Renal cortical epithelial cell (primary cell): Measurements from ENCODE around the gene E4F1. TPM values are rescaled to one million over a fixed set of nuclear protein-coding genes. Genes with fewer than 3 reads are reported as not detected.
"Not testable (repeated sequence)": the region's sequence is repeated elsewhere in the genome, so short reads cannot be mapped to it uniquely, and the experiment has no call there.

Source experiments
- DNase-seq: peaks from one replicate; pipeline ENCODE4 v3.0.0-alpha.2; 2011; ENCODE audit warnings: low read depth
- total RNA-seq: library from RNA; depleted of rRNA; stranded (reverse); fragments of >200 nt; gene quantifications from 2 replicates; pipeline ENCODE4 v1.2.3, GENCODE V29; 2014

E4F1 gene
- total RNA-seq, 1 donor from 2014 or later = 32.7 TPM

DNA sequence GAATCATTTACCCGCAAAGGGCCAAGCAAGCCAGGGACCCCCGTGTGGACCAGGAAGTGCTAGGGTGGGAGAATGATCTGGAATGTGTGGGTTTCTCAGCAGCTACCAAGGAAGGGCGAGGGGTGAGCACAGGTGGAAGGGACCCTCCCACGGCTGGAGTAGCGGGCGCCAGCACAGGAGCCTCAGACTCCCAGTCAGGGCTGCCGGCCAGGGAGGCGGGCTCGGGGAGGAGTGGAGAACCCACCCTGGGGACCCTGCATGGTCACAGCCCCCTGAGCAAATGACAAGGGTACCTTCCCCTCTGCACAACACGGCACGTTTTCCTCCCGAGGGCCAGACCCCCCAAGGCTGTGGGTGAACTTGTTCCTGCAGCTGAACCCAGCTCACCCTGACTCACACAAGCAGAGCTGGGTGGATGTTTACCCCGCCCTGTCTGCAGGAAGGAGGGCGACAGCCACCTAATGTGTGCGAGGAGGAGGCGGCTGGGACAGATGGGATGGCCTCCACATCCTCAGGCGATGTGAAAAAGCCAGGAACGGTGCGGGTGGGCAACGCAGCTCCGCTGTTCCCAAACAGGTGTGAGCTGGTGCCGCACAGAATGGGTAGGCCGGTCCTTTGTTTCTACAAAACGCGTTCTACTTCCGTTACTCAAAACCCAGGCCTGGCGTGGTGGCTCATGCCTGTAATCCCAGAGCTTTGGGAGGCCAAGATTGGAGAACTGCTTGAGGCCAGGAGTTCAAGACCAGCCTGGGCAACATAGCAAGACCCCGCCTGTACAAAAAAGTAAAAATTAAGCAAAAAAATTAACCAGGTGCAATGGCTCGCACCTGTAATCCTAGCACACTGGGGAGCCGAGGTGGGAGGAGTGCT, 21.8 kb downstream of the E4F1 start:
- no peak for DNase-seq

DNA sequence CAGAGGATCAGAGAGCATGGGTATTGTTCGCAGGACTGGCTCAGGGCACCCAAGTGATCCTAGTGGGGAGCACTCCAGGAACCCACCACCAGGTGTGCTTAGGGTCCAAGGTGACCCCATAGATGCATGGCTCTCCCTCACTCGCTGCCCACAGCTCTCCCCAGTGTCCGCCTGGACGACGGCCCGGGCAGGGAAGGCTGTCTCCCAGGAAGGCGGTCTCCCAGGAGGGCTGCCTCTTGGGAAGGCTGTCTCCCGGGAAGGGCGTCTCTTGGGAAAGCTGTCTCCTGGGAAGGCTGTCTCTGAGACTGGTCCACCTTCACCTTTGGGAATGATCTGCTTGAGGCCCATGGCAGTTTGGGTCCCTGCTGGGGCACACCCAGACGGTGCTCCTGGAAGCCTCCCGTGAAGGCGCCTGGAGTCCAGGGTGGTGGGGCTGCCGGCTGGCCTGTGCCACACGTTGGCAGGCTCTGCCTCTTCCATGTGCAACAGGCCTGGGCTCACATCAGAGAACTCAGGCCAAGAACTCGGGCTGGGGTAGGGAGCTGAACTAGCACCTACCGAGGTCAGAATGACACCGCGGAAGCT, 23.0 kb downstream of the E4F1 start:
- DNase-seq = no peak

DNA sequence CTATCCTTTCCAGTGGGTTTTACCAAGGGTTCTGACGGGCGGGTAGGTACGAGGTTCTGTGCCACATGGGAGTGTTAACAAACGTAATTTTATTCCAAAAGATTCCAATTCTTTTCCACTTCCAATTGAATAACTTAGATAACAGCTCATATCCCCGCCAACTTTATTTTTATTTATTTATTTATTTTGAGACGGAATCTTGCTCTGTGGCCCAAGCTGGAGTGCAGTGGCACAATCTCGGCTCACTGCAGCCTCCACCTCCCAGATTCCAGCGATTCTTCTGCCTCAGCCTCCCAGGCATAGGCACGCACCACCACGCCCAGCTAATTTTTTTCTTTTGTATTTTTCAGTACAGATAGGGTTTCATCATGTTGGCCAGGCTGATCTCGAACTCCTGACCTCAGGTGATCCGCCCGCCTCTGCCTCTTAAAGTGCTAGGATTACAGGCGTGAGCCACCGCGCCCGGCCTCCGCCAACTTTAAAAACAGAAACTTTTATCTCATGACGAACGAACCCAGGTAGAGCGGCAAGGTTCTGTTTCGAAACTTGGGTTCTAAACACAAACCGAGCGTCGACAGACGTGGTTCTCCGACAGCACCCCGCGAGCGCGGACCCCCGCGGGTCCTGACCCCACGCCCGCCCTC, 27.4 kb downstream of the E4F1 start:
- DNase-seq = peak; percentile 25

DNA sequence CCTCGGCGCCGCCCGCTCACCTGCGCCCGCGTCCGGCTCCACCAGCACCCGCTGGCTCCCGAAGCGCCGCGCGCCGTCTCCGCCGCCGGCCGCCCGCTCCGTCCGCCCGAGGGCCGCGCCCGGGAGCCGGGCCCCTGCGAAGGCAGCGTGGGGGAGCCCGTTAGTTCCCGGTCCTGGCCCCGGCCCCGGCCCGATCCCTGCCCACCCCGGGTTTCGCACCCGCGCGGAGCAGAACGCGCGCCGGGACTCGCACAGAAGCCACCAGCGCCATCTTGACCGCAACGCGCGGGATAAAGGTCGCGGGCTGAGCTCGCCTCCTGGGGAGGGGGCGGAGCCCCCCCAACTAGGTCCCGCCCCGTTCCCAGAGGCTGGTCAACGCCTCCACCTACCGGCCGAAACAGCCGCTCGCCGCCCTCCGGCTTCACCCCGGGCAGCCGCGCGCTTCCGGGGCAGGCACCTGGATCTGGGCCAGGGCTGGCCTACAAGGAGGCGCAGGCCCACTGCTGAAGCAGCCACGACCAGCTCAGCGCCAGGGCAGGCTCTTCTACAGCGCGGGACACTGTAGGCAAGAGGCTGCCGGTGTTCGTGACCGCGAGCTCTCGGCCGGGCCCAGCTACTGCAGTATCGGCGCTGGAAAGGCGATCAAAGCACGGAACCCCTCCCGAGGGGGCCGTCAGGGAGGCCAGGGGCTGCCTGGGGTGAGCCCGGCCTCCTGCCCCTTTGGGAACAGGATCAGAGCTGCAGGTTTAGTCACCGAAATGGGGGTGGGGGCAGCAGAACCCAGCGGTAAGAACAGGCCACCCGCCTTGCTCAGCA, 28.1 kb downstream of the E4F1 start, which contains the start of gene ECI1:
Gene ECI1, minus strand, starts transcription at position 292 of the 816 bp plus-strand sequence. Its CDS starts 21 bp downstream, at position 271.
- peak; percentile 76 for DNase-seq

DNA sequence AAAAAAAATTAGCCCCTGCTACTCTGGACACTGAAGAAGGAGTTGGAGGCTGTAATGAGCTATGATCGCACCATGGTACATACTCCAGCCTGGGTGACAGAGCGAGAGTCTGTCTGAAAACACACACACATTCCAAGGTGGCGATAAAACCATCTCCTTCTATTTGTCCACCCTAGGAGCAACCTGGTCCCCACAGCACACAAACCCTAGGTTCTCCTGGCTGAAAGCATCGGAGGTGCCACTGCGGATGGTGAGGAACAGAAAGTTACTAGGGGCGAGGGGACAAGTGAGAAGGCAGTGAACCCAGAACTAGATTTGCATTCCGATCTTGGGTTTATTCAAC, 29.4 kb downstream of the E4F1 start:
- DNase-seq = no peak

DNA sequence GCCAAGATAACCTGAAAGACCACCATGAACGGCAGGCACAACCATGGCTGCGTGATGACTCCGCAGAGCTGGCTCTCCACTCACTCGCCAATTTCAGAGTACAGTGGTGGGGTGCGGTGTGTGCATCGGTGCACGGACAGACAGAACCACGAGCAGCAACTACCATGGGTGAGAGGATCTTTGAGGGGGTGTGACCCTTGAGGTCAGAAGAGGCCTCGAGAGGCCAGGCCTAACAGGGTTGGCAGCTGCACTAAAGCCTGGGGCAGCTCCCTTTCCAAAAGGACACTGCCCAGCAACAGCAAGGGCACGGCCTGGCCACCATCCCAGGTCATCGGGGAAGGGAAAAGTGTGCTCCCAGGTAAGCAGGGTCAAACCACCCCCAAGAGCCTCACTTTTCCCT, 29.9 kb downstream of the E4F1 start:
- DNase-seq = no peak

DNA sequence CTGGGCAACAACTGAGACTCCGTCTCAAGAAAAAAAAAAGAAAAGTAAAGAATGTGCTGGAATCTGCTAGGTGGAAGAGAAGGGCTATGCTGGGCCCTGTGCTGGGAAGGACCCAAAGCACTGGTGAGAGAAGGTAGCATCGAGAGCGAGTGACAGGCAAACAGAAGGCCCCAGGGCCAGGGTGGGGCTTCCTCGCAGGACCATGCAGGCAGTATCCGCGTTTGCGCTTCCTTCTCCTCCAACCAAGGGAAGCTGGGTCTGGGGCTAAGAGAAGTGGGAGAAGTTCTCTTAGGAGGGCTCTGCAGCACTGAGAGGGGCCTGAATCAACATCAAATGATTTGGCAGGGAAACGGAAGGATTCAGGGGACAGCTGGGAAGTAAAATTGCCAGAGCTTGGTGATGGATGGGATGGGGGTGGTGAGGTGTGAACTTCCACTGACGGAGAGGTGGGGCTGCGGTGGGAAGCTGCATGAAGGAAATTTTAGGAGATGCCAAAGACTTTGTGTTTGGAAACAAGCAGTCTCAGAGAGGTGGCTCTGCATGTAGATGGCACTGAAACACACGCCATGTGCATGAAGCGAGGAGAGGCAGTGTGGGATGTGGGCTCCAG, 33.2 kb downstream of the E4F1 start:
- DNase-seq = no peak

DNA sequence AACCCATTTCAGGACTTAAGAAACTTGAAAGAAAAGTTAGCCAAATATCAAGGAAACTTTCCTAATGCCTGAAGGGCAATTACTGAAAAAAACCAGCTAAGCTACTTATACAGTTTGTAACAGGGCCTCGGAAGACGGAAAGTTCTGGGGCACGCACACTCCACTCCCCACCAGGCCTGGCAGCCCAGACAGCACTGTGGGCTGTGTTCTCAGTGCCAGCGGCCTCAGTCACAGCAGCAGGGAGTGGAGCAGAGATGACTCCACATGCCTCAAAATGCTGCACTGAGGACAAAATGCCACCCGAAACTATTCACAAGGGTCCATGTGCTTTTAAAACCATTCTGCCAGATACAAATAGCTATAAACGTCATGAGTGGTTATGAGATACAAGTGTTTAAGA, 34.3 kb downstream of the E4F1 start:
- DNase-seq = no peak

DNA sequence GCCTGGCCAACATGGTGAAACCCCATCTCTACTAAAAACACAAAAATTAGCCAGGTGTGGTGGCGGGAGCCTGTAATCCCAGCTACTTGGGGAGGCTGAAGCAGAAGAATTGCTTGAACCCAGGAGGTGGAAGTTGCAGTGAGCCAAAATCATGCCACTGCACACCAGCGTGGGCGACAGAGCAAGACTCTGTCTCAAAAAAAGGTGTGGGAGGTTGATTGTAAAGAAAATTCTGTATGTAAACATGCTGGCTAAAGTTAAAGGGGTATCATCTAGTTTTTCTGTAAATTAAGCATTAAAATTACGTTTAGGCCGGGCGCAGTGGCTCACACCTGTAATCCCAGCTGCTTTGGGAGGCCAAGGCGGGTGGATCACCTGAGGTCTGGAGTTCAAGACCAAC, 35.1 kb downstream of the E4F1 start:
- DNase-seq = not testable (repeated sequence)

DNA sequence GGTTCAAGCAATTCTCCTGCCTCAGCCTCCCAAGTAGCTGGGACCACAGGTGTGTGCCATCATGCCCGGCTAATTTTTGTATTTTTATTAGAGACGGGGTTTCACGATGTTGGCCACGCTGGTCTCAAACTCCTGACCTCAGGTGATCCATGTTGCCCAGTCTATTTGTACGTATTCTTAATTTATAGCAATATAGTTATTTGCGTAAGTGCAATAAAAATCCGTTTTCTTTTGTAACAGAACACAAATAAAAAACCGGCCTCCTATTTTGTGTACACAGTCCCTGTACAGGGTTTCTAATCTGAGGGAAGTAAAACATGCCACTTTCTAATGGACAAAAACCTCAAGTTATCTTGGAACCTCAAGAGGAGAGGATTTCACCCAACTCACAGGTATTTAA, 36.9 kb downstream of the E4F1 start:
- DNase-seq = no peak

DNA sequence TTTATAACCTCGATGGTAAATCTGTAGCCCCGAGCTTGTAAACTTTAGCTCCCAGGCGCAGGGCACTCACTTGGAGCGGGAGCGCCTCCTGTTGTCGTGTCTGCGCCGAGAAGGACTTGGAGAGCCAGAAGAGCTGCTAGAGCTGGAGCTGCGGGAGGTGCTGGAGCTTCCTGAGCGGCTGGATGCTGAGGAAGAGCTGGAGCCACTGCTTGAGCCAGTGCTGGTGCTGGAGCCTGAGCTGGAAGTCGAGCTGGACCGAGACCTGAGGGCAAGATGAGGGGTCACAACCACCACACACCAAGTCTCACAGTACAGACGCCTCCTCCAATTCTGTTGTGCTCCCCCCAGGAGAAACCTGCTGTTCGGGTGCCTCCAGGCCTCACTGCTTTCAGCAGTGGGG, 39.6 kb downstream of the E4F1 start:
- not testable (repeated sequence) for DNase-seq

DNA sequence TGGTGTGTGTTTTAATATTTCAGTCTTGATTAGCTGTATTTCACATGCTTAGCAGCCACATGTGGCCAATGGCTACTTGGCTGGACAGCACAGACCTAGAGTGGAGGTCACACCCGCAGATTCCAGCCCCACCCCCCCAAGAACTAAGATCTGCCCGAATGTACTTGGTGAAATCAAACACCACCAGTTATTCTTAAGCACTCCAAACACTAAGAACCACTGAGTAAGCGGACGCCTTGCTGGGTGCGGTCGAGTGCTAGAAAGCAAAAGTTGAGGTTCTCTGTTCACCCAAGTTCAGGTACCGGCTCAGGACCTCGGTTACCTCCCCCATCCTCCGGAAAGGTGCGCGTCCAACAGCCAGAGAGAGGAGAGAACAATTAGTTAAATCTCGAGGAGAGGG, 43.5 kb downstream of the E4F1 start:
- peak; percentile 11 for DNase-seq

DNA sequence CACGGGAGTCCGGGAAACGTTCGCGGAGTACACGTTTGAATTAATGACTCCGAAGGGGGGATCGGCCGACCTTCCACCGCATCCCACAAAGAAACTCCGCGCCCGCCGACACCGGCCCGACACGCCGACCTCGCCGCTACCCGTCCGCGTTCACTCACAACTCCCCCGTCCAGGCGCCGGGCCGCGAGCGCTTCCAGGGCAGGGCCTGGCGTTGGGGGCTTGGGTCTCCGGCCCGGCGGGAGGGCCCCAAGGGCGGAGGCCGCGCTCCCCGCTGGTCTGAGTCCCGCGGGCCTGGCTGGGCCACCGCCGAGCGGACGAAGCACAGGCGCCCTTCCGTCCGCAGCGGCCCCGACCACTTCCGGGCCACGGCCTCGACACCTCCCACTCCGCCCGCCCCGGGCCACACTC, 44.1 kb downstream of the E4F1 start:
- DNase-seq = not testable (repeated sequence)

DNA sequence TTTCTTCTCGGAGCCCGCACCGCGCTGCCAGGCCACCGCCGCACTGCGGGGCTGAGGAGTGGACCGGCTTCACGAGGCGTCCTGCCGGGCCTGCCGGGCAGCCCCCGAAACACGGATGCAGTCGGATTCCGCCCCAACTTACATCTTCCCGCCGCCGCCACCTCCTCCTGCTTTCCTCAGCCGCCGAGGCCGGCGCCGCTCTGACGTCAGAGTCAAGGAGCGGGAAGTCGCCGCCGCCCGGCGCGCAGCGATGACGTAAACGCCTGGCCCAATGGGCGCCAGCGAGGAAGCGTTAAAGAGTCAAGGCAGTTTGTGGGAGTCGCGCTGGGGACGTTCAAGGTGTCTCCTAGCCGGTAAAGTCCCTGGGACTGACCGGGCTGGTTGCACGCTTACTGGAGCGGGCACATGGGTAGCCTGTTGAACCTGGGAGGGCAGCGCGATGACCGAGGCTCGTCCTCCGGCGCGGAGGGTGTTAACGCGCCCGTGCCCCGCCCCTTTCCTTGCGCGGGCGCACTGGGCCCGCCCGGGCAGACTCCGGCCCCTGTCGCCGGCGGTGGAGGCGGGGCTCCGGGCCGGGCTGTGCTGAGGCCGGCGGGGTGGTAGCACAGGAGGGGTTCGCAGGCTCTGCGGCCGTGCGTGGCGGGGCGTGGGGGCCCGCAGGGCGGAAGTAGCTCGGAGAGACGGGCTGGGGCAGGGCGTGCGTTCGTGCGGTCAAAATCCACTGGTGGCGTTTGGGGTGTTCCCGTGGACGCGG, 44.7 kb downstream of the E4F1 start, which contains the start of gene RNPS1:
Gene RNPS1, minus strand, starts transcription at position 214 of the 754 bp plus-strand sequence. CDS start 3,483 bp downstream, outside the sequence.
- peak; percentile 74 for DNase-seq

DNA sequence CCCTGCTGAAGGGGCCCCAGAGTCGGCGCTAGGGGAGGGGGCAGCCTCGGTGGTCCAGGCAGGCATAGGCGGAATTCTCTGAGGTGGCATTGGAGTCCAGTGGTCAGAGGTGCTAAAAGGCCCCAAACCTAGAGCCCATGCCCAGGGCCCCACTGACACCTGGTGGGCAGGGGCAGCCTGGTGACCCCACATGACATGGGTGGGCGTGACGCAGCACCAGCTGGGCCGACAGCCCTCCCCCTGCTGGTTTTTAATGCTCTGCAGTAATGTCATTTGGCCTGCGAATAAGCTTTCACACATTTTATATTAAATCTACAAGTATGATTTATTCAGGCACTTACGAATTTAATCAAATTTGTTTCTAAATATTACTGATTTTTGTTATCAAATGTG, 46.7 kb downstream of the E4F1 start:
- no peak for DNase-seq

DNA sequence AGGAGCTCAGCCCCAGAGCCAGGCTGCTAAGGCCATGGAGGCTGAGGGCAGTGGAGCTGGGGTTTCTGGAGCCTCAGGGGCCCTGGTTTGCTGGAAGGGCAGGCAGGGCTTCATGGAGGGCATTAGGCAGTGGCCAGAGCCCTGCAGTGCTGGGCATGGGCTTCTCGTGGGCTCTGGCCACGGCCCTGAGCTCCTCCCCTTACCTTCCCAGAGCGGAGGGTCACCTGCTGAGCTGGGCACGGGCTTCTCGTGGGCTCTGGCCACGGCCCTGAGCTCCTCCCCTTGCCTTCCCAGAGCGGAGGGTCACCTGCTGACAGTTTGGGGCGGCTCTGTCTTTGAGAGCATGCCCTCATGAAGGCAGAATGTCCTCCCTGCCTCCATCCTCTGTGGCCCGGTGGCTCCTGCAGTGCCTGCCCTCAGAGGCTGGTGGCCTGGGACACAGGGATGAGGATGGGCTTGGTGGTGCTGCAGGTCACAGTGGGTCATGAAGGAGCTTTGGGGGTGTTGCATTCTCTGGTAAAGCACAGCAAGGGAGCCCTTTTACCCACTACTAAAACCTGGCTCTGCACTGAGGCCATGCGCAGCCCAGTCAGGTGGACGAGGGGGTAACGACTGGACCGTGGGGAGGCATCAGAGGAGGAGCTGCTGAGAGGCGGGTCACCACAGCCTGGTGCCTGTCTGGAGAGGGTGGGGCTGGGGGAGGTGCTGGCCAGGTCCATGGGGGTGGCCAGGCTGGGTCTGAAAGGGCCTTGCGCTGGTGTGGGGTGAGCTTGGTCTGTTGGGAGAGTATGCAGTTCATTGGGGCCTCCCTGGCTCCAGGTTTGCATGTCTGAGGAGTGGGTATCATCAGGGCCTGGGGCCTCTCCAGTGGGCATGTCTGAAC, 47.4 kb downstream of the E4F1 start:
- DNase-seq = no peak

DNA sequence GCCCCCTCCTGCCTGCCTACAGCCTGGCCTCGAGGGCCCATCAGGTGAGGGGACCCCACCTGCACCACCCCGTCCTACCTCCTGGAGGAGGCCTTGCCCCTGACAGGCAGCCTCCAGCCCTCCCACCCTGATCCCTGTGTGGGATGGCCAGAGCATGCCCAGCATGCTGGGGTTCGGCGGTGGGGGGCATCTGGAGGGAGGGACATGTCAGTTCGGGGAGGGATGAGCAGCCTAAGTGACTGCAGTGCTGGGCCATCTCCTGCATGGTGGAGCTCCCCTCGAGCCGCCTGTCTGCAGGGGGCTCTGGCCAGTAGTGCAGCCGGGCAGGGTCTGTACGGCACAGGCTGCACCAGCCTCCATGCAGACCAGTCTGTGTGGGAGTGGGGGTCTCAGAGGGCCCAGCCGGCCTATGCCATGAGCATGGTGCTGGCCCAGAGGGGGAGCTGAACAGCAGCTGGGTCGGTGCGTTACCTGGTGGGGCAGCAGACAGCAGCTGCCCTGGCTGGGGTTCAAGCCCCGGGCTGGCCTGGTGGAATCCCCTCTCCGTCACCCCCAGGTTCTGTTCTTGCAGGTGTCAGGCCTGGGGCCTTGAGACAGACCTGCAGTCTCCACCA, 48.6 kb downstream of the E4F1 start:
- DNase-seq = no peak

DNA sequence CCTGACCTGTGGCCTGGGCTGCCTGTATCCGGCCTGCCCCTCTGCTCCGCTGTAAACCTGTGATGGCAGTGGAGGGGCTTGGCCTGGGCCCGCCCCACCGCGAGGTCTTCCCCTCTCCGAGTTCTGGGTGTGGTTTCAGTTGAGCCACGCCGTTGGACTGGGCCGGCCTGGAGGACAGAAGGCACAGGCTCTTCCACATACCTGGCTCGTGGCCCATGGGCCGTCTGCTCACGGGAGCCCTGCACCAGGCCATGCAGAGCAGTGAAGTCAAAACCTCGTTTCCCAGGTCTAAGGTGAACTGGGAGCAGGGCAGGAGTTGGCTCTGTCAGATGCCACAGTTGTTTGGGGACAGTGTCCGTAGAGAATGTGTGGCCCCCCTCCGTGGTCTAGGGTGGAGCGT, 50.1 kb downstream of the E4F1 start:
- DNase-seq = no peak

DNA sequence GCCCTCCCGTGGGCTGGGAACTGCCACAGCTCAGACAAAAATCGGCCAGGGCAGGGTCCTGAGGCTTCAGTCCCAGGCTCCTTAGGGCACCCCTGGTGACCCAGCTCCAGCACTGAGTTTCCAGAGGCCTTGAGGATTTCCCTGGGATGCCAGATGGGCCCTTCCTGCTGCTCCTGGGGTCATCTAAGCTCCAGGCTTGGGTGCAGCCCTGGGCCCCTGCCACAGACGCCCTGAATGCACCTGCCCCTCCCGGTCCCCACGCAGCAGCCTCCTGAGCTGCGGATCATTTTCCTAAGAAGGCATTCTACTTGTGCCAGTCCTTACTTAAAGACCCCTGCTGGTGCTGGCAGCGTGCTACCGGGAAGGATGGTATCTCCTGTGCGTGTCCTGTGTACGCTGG, 50.5 kb downstream of the E4F1 start:
- DNase-seq = no peak
